Activated CD8-positive, alpha-beta memory T cell treated with anti-CD3 and anti-CD28 coated beads for 36 hours (primary cell): ENCODE measurements around the gene SPPL3. TPM values are rescaled to one million over a fixed set of nuclear protein-coding genes. Genes with fewer than 3 reads are reported as not detected.
"Not testable (repeated sequence)": the region's sequence is repeated elsewhere in the genome, so short reads cannot be mapped to it uniquely, and the experiment has no call there.

Source experiments
- CTCF ChIA-PET: fragments of 350-600 bp; sonication (Branson Sonifier 250); formaldehyde crosslinking; loops from one replicate; lab custom pipeline; 2021; ENCODE audit warnings: antibody characterized with exemption; lab: Charles Lee
- POLR2A ChIA-PET: fragments of 350-600 bp; sonication (Branson Sonifier 250); formaldehyde crosslinking; loops from one replicate; lab custom pipeline; 2021; ENCODE audit warnings: antibody characterized with exemption; lab: Charles Lee
- total RNA-seq, 2 experiments: library from RNA; stranded (reverse); gene quantifications; one replicate each; pipeline ENCODE4 v1.2.3, GENCODE V29; 2021

SPPL3 gene
- total RNA-seq, 2 experiments from 2014 or later: 30.6 to 31.0 TPM

- CTCF ChIA-PET: interaction anchor here (0.7 kb wide), 1 partner anchor 381 kb away, joined by 3 read pairs; no protein-coding TSS in a partner anchor
- POLR2A ChIA-PET: no interaction called here
These were observed 155.9 kb downstream of the SPPL3 start for GRCh38 chr12:120748242-120748641.

GRCh38 chr12:120744922-120745493 is 159.2 kb downstream of the SPPL3 start:
- ChIA-PET POLR2A (no interaction called here), CTCF (interaction anchor here (0.5 to 1.1 kb wide), 5 partner anchors 9 to 446 kb away, joined by 3 to 5 read pairs (median 3); no protein-coding TSS in a partner anchor)

GRCh38 chr12:120741476-120742421 is 162.4 kb downstream of the SPPL3 start:
- ChIA-PET POLR2A (no interaction called here), CTCF (interaction anchor here (0.7 kb wide), 1 partner anchor 129 kb away, joined by 3 read pairs; no protein-coding TSS in a partner anchor)

- CTCF ChIA-PET: no interaction called here
- POLR2A ChIA-PET: no interaction called here
These were observed 163.3 kb downstream of the SPPL3 start for GRCh38 chr12:120740871-120741270.

GRCh38 chr12:120739821-120740613 is 164.1 kb downstream of the SPPL3 start:
- CTCF ChIA-PET: no interaction called here
- POLR2A ChIA-PET: no interaction called here

GRCh38 chr12:120739031-120739762 is 165.0 kb downstream of the SPPL3 start:
- ChIA-PET POLR2A (no interaction called here), CTCF (interaction anchor here (0.6 kb wide), 1 partner anchor 133 kb away, joined by 3 read pairs; no protein-coding TSS in a partner anchor)

- ChIA-PET CTCF (no interaction called here), POLR2A (no interaction called here)
These were observed 165.7 kb downstream of the SPPL3 start for GRCh38 chr12:120738252-120739030.

- CTCF ChIA-PET: no interaction called here
These were observed 166.5 kb downstream of the SPPL3 start for GRCh38 chr12:120737557-120738251.

GRCh38 chr12:120736404-120737331 is 167.5 kb downstream of the SPPL3 start:
- ChIA-PET POLR2A (interaction anchor here (0.6 kb wide), 1 partner anchor 10 kb away, joined by 3 read pairs; no protein-coding TSS in a partner anchor), CTCF (no interaction called here)

More at GRCh38 chr12:120737557-120738251, 166.5 kb downstream of the SPPL3 start:
- POLR2A ChIA-PET: no interaction called here

GRCh38 chr12:120735181-120735580 is 169.0 kb downstream of the SPPL3 start:
- ChIA-PET POLR2A (interaction anchor here (0.6 kb wide), 1 partner anchor 1078 kb away, joined by 10 read pairs; no protein-coding TSS in a partner anchor), CTCF (interaction anchor here (0.6 to 0.7 kb wide), 2 partner anchors 26 to 367 kb away, joined by 3 to 5 read pairs; no protein-coding TSS in a partner anchor)

- ChIA-PET POLR2A (no interaction called here), CTCF (no interaction called here)
These were observed 169.9 kb downstream of the SPPL3 start for GRCh38 chr12:120734210-120734609.

GRCh38 chr12:120733574-120733973 is 170.6 kb downstream of the SPPL3 start:
- ChIA-PET CTCF (no interaction called here), POLR2A (no interaction called here)

GRCh38 chr12:120732198-120732597 is 172.0 kb downstream of the SPPL3 start:
- POLR2A ChIA-PET, CTCF ChIA-PET: not testable (repeated sequence)

- ChIA-PET POLR2A (no interaction called here), CTCF (no interaction called here)
These were observed 177.2 kb downstream of the SPPL3 start for GRCh38 chr12:120726961-120727360.

GRCh38 chr12:120726510-120726793 is 177.7 kb downstream of the SPPL3 start:
- ChIA-PET CTCF (no interaction called here), POLR2A (interaction anchor here (0.5 kb wide), 1 partner anchor 10 kb away, joined by 3 read pairs; no protein-coding TSS in a partner anchor)
